ENCODE data around the gene ZNF714. TPM values are rescaled to one million over a fixed set of nuclear protein-coding genes. Genes with fewer than 3 reads are reported as not detected.

Gene ZNF714
- total and polyA plus RNA-seq, 10 of the 15 experiments (the other 5 are each of a cell fraction or from before 2014, with no cell fraction given): 4.9 to 13.2 (median 9.1) TPM

DNA sequence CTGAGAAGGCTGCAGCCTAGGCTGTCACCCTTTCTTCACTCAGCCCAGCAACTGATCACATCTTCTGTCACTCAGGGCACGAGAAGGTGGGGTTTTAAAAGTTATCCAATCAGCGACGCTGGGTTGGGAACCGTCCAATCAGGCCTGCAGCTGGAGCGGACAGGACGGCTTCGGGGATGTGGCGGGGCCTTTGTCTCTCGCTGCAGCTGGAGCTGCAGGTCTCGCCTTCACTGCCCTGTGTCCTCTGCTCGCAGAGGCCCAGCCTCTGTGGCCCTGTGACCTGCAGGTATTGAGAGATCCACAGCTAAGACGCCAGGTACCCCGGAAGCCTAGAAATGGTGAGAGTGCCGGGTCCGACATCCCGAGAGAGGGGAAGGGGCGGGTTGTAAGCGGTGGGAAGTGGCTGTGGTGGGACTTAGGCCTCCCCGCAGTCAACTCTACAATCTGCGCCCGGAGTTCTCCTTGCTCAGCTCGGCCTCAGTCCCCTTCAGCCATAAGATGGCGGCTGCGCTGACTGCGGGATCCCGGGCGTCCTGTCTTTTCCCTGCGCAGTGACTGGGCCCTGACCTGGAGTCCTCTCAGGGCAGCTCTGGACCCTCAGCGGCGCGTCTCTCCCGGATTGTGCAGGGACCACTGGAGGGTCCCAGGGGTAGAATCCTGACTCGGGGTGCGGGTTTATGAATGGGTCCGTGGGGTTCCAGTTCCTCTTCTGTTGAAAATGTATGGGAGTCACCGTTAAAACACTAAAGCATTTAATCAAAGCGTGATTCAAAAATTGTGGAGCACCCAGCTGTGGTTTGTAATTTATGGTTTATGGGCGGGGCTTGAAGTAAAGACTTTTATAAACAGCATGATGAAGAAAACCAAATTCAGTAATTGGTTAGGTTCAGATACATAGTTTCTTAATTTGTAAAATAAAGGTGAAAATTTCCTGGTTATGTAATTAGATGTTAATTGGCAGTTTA, at the start of gene ZNF714 (continued):
- TF ChIP-seq SP1 (IDR thresholded peaks at IDR 0.05; ENCODE audit: low read depth, low read length): peak; percentile 95
- TF ChIP-seq CREB1 (IDR thresholded peaks at IDR 0.05; ENCODE audit: low read depth): no peak
- TF ChIP-seq IKZF1 (conservative IDR thresholded peaks at IDR 0.05): 0 out of 2 replicates have a peak, but pooled peaks have one; percentile 26

DNA sequence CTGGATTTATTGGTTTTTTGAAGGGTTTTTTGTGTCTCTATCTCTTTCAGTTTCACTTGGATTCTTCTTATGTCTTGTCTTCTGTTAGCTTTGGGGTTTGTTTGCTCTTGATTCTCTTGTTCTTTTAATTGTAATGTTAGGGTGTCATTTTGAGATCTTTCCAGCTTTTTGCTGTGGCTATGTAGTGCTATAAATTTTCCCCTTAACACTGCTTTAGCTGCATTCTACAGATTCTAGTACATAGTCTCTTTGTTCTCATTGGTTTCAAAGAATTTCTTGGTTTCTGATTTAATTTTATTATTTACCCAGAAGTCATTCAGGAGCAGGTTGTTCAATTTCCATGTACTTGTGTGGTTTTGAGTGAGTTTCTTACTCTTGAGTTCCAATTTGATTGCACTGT, 37.0 kb upstream of the ZNF714 start:
- H2AFZ ChIP-seq (ENCODE audit: control insufficient read depth, low read depth, low read length): no peak overlapping the region
- no peak overlapping the region for H3K9ac ChIP-seq (ENCODE audit: control insufficient read depth, insufficient read depth, low read length)
- CTCF ChIA-PET: no interaction called here
- no peaks in the 10 kb centered on the region for H3K27me3 ChIP-seq (replicated peaks in 1 of 2; ENCODE audit: control insufficient read depth in 2 of 2, insufficient read depth in 2 of 2, low read length in 1 of 2)
- POLR2A ChIA-PET: no interaction called here
- no peak for FAIRE-seq
- RAD21 ChIA-PET (ENCODE audit: unreplicated experiment): no interaction called here
- SMC1A ChIA-PET (ENCODE audit: uncharacterized antibody, unreplicated experiment): interaction anchor here (1.8 kb wide), 1 partner anchor 16 kb away, joined by 5 read pairs; no protein-coding TSS in a partner anchor
- BruUV-seq (replicated peaks): no TSS peak
- H3K4me1 ChIP-seq (ENCODE audit: control insufficient read depth, insufficient read depth, low read length): no peaks in the 10 kb centered on the region
- peaks cover 2% of the 10 kb centered on the region; the same call in 1 of the 2 replicates for H3K79me2 ChIP-seq (ENCODE audit: control insufficient read depth, insufficient read depth, low read length)
- peaks cover 26% of the 10 kb centered on the region for H3K9me3 ChIP-seq (replicated peaks; ENCODE audit: control insufficient read depth, insufficient read depth, low read length)
- no peak for DNase-seq (ENCODE audit: low read depth, low spot score)
- no peak overlapping the region for H3K4me3 ChIP-seq
- H3K36me3 ChIP-seq (ENCODE audit: control insufficient read depth in 2 of 2, insufficient read depth in 2 of 2, low read length in 1 of 2): peaks cover 3 to 13% of the 10 kb centered on the region in 2 experiments
- H3K4me2 ChIP-seq (ENCODE audit: control insufficient read depth, insufficient read depth): no peak overlapping the region
- intact Hi-C loops (cut with micrococcal nuclease; ENCODE audit: unreplicated experiment): no loop called here
- no peak overlapping the region for H3K27ac ChIP-seq (ENCODE audit: control insufficient read depth, insufficient read depth)
- in situ Hi-C loops (cut with MboI): loop anchor here (25.0 kb wide), 1 partner anchor 1508 kb away; the partner anchor contains the start of genes CILP2 and YJEFN3
- ATAC-seq: no peak
- no peak for TF ChIP-seq ZBED1 (IDR thresholded peaks at IDR 0.05; ENCODE audit: borderline replicate concordance)
- no peak for TF ChIP-seq RCOR1 (conservative IDR thresholded peaks at IDR 0.05; ENCODE audit: low read depth, low read length)
- TF ChIP-seq, protein P1, sequence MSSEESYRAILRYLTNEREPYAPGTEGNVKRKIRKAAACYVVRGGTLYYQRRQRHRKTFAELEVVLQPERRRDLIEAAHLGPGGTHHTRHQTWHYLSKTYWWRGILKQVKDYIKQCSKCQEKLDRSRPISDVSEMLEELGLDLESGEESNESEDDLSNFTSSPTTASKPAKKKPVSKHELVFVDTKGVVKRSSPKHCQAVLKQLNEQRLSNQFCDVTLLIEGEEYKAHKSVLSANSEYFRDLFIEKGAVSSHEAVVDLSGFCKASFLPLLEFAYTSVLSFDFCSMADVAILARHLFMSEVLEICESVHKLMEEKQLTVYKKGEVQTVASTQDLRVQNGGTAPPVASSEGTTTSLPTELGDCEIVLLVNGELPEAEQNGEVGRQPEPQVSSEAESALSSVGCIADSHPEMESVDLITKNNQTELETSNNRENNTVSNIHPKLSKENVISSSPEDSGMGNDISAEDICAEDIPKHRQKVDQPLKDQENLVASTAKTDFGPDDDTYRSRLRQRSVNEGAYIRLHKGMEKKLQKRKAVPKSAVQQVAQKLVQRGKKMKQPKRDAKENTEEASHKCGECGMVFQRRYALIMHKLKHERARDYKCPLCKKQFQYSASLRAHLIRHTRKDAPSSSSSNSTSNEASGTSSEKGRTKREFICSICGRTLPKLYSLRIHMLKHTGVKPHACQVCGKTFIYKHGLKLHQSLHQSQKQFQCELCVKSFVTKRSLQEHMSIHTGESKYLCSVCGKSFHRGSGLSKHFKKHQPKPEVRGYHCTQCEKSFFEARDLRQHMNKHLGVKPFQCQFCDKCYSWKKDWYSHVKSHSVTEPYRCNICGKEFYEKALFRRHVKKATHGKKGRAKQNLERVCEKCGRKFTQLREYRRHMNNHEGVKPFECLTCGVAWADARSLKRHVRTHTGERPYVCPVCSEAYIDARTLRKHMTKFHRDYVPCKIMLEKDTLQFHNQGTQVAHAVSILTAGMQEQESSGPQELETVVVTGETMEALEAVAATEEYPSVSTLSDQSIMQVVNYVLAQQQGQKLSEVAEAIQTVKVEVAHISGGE (CRISPR knock-in tag; IDR thresholded peaks at IDR 0.05): no peak
- no peak for TF ChIP-seq KLF5 (IDR thresholded peaks at IDR 0.05; ENCODE audit: partially characterized antibody)
- no peak for TF ChIP-seq BACH1 (IDR thresholded peaks at IDR 0.05; ENCODE audit: borderline replicate concordance)
- no peak for TF ChIP-seq ZNF217 (IDR thresholded peaks at IDR 0.05)
- no peak for TF ChIP-seq CHD4 (IDR thresholded peaks at IDR 0.05)
- H4K20me1 ChIP-seq (ENCODE audit: control insufficient read depth, insufficient read depth): no peaks in the 10 kb centered on the region
